Spleen (tissue), 7 donors: ENCODE data around the gene SDK1.

ENCODE experiments used
- CTCF ChIP-seq, 11 experiments: fragments of 200-600 bp in 7 of 11; fragments of 450-650 bp in 4 of 11; sonication (generic) in 4 of 11; IDR thresholded peaks in 8 of 11; conservative IDR thresholded peaks in 3 of 11; 1 replicate in 7 of 11; 2 replicates in 4 of 11; pipeline versions ENCODE4 v1.4.0 to v1.8.0; 2016 to 2021; ENCODE audit warnings: antibody characterized with exemption in 11 of 11, inconsistent platforms in 4 of 11, mild to moderate bottlenecking in 1 of 11
- POLR2AphosphoS5 ChIP-seq, 3 donors: sonication (generic); formaldehyde crosslinking; IDR thresholded peaks; one replicate each; pipeline ENCODE4 v1.5.1; 2017; ENCODE audit warnings: antibody characterized with exemption in 3 of 3
- donor health status: DM: no; HTN: no; CAD: no; lungs with moderate emphysema.
- donor health status: DM: no; HTN: no; CAD: no.
- donor health status: DM: no; HTN: no; CAD: no.

- peak in 2 of 3 donors; percentile 45 to 68 for TF ChIP-seq POLR2AphosphoS5 (IDR thresholded peaks at IDR 0.05)
- TF ChIP-seq CTCF (IDR thresholded peaks at IDR 0.05 in 8 of 11, conservative IDR thresholded peaks at IDR 0.05 in 3 of 11): no peak
Measured at GRCh38 chr7:4014346-4015050, 713.4 kb downstream of the SDK1 start.
